Left renal pelvis (tissue), 4 donors: ENCODE data around the gene DENND1A. TPM values are rescaled to one million over a fixed set of nuclear protein-coding genes. Genes with fewer than 3 reads are reported as not detected.
"Not testable (repeated sequence)": the region's sequence is repeated elsewhere in the genome, so short reads cannot be mapped to it uniquely, and the experiment has no call there.

ENCODE experiments used
- DNase-seq, 4 donors: peaks; one replicate each; pipeline ENCODE4 v3.0.0-alpha.2; 2013; ENCODE audit warnings: low read depth in 4 of 4, low spot score in 3 of 4
- polyA plus RNA-seq, 4 donors: library from polyadenylated mRNA; unstranded; fragments of 120-200 nt; gene quantifications; one replicate each; pipeline ENCODE4 v1.2.1, GENCODE V29; 2013; ENCODE audit not compliant: insufficient read length in 4 of 4

The DENND1A gene
- polyA plus RNA-seq, 4 donors = 16.2 to 25.2 (median 21.7) TPM

DNA sequence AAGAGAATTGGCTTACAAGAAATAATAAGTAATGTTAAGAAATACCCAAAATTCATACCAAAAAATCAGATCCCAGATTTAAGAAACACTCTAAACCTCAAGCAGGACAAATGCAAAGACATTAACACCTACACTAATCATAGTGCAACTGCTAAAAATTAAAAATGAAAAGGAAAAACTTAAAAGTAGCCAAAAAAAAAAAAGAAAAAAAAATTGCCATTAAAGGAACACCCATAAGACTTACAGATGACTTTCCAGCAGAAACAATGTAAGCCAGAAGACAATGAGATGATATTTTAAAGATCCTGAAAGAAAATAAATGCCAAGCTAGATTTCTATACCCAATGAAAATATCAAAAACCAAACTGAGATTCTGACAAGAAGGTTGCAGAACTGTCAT, 101.5 kb downstream of the DENND1A start:
- no peak for DNase-seq

- DNase-seq = no peak
Observed at GRCh38 chr9:123825342-123826060, 104.4 kb downstream of the DENND1A start.

- DNase-seq = no peak
Observed at GRCh38 chr9:123823194-123823947, 106.6 kb downstream of the DENND1A start.

DNA sequence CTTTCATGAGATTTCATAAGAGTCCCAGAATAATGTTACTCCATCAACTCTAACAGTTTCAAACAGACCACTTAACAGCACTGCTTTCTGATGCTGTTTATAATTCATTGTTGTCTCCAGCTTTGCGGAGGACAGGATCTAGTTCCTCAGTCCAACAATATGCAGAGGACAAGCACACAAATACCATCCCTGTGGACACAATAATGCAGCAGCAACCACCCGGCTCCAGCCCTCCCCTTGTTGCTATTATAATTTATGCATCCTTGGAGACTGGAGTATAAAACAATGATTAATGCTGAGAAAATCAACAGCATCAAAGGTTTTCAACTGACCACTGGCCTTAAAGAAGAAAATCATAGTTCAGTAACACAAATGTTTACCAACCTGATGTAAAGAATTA, 108.3 kb downstream of the DENND1A start:
- DNase-seq = no peak

DNA sequence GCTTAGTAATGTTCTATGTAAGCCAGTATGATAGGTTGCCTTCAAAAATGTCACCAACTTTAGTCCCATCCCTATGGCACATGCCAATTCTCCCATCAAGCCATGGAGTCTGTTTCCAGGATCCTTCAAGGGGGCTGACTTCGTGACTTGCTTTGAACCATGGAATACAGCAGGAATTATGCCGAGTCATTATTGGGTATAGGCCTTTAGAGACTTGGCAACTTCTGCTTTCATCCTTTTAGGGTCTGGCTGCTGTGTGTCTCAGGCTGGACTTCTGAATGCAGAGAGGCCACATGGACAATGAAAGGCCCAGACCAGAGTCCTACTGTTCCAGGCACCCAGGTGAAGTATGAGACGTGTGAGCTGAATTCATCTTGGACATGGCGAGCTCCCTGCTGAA, 109.8 kb downstream of the DENND1A start:
- no peak for DNase-seq

- DNase-seq = no peak
Observed at GRCh38 chr9:123816817-123817472, 113.0 kb downstream of the DENND1A start.

DNA sequence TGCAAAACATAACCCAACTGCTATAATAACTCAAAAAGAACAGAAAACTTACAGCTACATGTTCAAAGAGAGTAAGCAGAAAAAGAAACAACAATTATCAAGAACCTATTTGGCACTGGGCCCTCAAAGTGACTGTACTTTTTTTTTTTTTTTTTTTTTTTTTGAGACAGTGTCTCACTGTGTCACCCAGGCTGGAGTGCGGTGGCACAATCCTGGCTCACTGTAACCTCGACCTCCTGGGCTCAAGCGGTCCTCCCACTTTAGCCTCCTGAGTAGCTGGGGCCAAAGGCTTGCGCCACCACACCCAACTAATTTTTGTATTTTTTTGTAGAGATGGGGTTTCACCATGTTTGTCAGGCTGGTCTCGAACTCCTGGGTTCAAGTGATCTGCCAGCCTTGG, 114.1 kb downstream of the DENND1A start:
- DNase-seq = not testable (repeated sequence)

GRCh38 chr9:123814496-123814895, 115.4 kb downstream of the DENND1A start:
- DNase-seq = no peak

DNA sequence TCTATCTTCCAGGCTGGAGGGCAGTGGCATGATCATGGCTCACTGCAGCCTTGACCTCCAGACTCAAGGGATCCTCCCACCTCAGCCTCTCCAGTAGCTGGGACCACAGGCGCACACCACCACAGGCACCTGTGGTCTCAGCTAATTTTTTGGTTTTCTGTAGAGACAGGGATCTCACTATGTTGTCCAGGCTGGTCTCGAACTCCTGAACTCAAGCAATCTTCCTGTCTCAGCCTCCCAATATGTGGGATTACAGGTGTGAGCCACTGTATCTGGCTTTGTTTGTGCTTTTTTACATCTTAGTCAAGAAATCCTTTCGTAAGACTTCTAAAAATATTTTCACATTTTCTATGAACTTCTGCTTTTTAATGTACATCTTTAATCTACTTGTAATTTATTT, 116.9 kb downstream of the DENND1A start:
- DNase-seq = no peak

DNA sequence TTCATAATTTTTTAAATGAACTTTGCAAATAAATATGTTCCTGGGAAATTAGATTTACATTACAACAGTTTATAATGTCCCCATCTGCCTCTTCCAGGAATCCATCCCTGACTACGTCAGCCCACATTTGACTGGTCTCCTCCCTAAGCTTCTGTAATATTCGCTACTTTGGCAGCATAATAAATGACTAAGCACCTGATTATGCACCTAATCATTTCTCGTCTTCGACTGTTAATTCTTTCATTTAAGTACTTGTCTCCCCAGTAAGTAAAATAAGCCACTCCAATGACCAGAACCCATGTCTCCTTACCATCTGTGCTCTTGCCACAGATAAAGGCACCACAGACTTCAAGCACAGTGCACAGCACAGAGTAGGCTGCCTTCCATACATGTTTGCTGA, 122.7 kb downstream of the DENND1A start:
- DNase-seq = no peak

DNA sequence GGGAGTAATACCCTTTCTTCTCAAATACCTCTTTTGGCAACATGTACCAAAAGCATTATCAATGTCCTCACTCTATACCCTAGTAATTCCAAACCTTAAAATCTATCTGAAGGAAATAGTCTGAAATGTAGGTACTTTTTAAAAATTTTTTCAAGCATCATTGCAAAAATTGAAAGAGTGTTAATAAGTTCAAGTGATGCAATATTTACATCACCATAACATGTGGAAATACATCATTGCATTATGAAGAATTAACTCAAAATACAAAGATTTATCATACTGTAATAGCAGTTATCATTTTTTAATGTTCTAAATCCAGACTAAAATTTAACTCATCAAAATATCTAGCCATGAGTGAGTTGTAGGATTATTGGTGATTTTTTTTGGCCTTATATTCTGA, 123.1 kb downstream of the DENND1A start:
- no peak for DNase-seq

DNA sequence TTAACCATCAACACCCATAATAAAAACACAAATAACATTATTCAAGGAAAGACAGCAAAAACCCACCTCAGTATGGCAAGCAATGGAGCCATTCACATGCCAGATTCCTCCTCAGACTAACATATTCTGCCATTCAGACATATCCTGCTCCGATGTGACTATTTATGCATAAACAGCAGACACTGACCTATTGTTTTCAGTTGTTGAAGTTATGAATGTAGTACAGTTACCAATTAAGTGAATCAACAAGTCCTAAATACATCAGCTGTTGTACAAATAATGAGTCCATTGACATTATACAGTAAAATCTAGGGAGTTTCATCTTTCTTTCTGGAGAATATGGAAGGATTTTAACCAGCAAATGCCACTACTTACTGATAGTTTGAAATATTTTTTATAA, 131.7 kb downstream of the DENND1A start:
- no peak for DNase-seq

DNA sequence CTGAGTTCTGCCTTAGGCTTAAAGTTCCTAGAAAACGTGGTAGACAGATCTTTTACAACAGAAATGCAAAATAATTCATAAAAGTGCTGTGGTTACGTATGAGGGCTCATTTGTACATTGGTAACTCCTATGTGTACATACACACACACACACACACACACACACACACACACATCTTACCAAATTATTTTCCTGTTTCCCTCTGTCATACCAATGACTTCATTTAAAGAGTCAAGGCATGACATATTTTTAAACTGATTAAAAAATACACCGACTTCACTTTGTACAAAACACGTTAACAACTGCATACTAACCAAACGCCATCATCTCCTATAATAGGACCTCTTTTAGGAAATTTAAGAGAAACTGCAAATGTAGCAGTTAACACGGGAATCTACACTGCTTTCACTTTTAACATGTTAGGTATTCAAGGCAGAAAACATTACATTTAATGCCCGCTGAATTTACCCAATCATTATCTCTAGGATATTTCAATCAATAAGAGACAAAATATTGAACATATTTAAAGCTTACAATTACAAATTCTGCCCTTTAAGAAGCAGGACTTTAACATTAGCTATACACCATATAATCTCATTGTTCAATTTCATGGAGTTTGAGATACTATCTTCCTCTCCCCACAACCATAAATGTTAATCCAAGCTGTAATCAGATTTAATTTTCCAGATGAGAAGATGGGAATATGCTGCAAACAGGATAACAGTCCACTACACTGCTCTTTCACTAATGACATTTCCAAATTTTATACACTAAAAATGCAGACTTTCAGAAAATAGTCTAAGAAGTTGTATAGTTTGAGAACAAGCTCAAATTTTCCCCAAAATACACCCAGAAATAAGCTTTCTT, 133.1 kb downstream of the DENND1A start:
- DNase-seq = no peak

- DNase-seq = no peak
Observed at GRCh38 chr9:123796094-123796493, 133.8 kb downstream of the DENND1A start.

GRCh38 chr9:123795336-123795735, 134.6 kb downstream of the DENND1A start:
- no peak for DNase-seq

- DNase-seq = no peak
Observed at GRCh38 chr9:123792501-123792900, 137.4 kb downstream of the DENND1A start.

DNA sequence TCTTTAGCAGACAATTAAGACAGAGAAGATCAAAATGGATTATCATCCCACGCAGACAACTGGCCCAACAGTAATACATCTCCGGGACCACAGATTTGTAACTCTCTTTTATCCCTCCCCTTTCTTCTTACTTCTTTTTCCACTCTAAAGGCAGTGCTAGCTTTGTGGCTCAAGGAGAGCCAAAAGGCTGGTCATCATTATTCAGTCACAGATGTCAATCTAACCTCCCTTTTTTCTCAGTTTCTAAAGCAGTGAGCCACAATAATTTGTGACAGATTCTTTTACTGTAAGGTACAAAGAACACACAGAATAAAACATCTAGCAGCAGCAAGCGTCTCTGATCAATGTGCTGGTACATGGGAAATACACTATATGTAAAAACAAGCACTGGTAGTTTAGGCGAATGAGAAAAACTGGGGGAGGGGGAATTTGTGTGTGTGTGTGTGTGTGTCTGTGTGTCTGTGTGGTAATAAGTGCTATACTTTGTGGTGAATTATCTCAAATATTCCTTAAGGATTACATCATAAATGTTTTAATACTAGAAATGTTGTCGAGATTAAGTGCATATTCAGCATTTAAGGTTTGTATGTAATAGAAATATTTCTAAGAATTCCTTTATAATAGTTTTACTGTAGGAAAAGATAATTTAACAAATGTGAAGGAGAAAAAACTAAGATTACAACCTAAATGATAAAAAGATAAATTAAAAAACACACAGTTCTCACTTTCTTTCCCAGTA, 140.2 kb downstream of the DENND1A start:
- DNase-seq = no peak

GRCh38 chr9:123787416-123787815, 142.5 kb downstream of the DENND1A start:
- DNase-seq = no peak

- DNase-seq = no peak
Observed at GRCh38 chr9:123784518-123784917, 145.4 kb downstream of the DENND1A start.
